Central memory CD8-positive, alpha-beta T cell (primary cell): Measurements from ENCODE around the gene CBX3.
"Not testable (repeated sequence)": the region's sequence is repeated elsewhere in the genome, so short reads cannot be mapped to it uniquely, and the experiment has no call there.

ENCODE experiments used
- ATAC-seq: fragments of 150-1000 bp; cut with Tn5 transposase; replicated peaks from 2 replicates; pipeline ENCODE4 v1.10.0; 2022; ENCODE audit warnings: mild to moderate bottlenecking, moderate FRiP score, moderate number of reproducible peaks; ENCODE audit not compliant: poor library complexity, severe bottlenecking; ENCODE audit errors: extremely low read depth
- DNase-seq, 2 donors: peaks; one replicate each; pipeline ENCODE4 v3.0.0; 2021; ENCODE audit warnings: low spot score in 2 of 2
- H3K27ac Mint-ChIP-seq: one replicate; pipeline ENCODE4 v1.8.0; 2022; ENCODE audit warnings: low read depth, mild to moderate bottlenecking, moderate library complexity, mixed read lengths
- H3K27me3 Mint-ChIP-seq: one replicate; pipeline ENCODE4 v1.8.0; 2022; ENCODE audit warnings: mixed read lengths
- H3K36me3 Mint-ChIP-seq: one replicate; pipeline ENCODE4 v1.8.0; 2022; ENCODE audit warnings: mild to moderate bottlenecking, moderate library complexity, mixed read lengths; ENCODE audit not compliant: insufficient read depth
- H3K4me1 Mint-ChIP-seq: one replicate; pipeline ENCODE4 v1.8.0; 2022; ENCODE audit warnings: mixed read lengths
- H3K4me3 Mint-ChIP-seq: one replicate; pipeline ENCODE4 v1.8.0; 2022; ENCODE audit warnings: mild to moderate bottlenecking, moderate library complexity, mixed read lengths
- H3K9me3 Mint-ChIP-seq: one replicate; pipeline ENCODE4 v1.8.0; 2022; ENCODE audit warnings: mixed read lengths

Gene CBX3

DNA sequence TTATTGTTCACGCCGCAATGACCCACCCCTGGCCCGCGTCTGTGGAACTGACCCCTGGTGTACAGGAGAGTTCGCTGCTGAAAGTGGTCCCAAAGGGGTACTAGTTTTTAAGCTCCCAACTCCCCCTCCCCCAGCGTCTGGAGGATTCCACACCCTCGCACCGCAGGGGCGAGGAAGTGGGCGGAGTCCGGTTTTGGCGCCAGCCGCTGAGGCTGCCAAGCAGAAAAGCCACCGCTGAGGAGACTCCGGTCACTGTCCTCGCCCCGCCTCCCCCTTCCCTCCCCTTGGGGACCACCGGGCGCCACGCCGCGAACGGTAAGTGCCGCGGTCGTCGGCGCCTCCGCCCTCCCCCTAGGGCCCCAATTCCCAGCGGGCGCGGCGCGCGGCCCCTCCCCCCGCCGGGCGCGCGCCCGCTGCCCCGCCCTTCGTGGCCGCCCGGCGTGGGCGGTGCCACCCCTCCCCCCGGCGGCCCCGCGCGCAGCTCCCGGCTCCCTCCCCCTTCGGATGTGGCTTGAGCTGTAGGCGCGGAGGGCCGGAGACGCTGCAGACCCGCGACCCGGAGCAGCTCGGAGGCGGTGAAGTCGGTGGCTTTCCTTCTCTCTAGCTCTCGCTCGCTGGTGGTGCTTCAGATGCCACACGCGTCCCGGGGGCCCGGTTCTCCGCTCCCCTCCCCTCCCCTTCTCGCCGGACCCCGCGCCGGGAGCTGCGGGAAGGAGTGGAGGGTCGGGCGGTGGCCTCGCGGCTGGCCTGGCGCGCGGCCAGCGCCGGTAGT, at the start of gene CBX3:
Gene CBX3 (plus strand): TSS at position 499 of the 772 bp plus-strand sequence. CDS start 1,254 bp downstream, outside the sequence.
- H3K9me3 Mint-ChIP-seq, result no peaks in the 10 kb centered on the region
- DNase-seq (peak; percentile 89 to 90), ATAC-seq (peak; percentile 55)
- H3K4me3 Mint-ChIP-seq, result peak within 1 kb of the TSS; percentile 100
- no peaks in the 10 kb centered on the region for H3K27me3 Mint-ChIP-seq
- peaks cover 74% of the 10 kb centered on the region for H3K4me1 Mint-ChIP-seq
- H3K27ac Mint-ChIP-seq, result peak within 1 kb of the TSS; percentile 100
- H3K36me3 Mint-ChIP-seq, result peaks cover 69% of the 10 kb centered on the region

DNA sequence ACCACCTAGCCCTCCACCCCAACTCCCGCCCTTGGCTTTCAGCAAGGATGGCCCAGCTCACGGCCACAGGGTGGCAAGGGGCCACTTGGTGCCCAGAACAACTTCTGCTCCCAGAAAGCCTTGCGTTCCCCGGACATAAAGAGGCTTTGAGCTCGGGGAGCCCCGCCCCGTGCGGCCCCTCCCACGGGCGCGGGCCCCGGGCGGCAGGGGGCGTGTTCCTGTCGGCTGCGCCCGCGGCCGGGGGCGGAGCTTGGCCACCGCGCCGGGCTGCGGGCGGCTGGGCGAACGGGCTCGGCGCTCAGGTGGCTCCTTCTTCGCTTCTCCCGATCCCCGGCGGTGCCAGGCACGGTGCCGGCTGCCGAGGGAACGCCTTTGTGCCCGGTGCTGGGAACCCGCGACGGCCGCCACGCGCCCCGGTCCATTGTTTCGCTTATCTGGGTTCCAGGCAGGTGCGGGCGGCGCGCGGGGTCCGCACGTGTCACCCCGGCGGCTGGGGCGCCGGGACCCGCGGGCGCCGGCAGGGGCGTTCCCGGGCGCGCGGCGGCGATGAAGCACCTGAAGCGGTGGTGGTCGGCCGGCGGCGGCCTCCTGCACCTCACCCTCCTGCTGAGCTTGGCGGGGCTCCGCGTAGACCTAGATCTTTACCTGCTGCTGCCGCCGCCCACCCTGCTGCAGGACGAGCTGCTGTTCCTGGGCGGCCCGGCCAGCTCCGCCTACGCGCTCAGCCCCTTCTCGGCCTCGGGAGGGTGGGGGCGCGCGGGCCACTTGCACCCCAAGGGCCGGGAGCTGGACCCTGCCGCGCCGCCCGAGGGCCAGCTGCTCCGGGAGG, 49.4 kb upstream of the CBX3 start, which contains the start of gene NFE2L3:
Gene NFE2L3 (plus strand): TSS at position 246 of the 829 bp plus-strand sequence. CDS start 301 bp downstream, at position 547.
- H3K4me3 Mint-ChIP-seq, result peak within 1 kb of the TSS; percentile 82
- peak within 1 kb of the TSS; percentile 86 for H3K27ac Mint-ChIP-seq
- H3K4me1 Mint-ChIP-seq, result peaks cover 54% of the 10 kb centered on the region
- H3K36me3 Mint-ChIP-seq, result peaks cover 5% of the 10 kb centered on the region
- no peaks in the 10 kb centered on the region for H3K27me3 Mint-ChIP-seq
- DNase-seq (peak; percentile 59 to 64), ATAC-seq (peak; percentile 66)
- no peaks in the 10 kb centered on the region for H3K9me3 Mint-ChIP-seq

DNA sequence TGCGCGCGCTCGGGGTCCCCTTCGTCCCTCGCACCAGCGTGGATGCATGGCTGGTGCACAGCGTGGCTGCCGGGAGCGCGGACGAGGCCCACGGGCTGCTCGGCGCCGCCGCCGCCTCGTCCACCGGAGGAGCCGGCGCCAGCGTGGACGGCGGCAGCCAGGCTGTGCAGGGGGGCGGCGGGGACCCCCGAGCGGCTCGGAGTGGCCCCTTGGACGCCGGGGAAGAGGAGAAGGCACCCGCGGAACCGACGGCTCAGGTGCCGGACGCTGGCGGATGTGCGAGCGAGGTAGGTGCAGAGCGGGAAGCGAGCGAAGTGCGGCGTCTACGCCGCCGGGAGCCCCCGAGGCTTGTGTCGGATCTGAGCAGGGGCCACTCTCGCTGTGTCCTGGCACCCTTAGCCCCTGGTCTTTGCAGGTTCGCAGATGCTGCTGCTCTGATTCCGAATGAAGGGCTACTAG, 48.7 kb upstream of the CBX3 start:
- not testable (repeated sequence) for H3K27me3 Mint-ChIP-seq, H3K36me3 Mint-ChIP-seq, DNase-seq, H3K9me3 Mint-ChIP-seq
- peak overlapping the region; percentile 86 for H3K27ac Mint-ChIP-seq
- peak overlapping the region; percentile 82 for H3K4me3 Mint-ChIP-seq
- ATAC-seq, result peak; percentile 22
- peaks cover 54% of the 10 kb centered on the region for H3K4me1 Mint-ChIP-seq

DNA sequence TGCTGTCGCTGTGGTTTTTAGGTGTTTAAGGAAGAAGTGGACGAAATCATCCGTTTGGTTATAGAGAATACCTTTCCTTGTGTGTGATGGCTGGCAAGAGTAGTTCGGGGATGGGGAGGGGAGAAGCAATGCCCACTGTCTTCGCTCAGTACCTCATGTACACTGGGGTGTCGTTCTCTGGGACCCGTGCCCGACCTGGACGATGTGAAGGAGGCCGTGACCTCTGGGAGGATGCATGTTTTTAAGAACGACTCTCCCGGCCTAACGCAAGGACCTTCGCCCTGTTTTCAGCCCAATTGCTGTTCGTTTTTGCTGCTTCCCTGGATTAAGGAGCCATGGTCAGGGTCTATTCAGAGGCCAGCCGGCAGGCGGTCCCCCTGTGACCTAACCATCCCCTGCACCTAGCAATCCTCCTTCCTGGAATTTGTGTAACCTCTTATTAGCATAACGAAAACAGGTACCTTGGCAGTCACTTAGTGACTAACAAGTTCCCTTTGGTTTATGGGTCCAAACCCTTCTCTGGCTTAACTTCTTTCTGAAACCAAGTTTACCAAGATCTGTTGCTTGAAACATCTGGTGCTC, 48.2 kb upstream of the CBX3 start:
- H3K36me3 Mint-ChIP-seq, result peaks cover 5% of the 10 kb centered on the region
- H3K27ac Mint-ChIP-seq, result peak overlapping the region; percentile 86
- H3K27me3 Mint-ChIP-seq, result no peaks in the 10 kb centered on the region
- DNase-seq (no peak), ATAC-seq (no peak)
- H3K9me3 Mint-ChIP-seq, result no peaks in the 10 kb centered on the region
- peaks cover 57% of the 10 kb centered on the region for H3K4me1 Mint-ChIP-seq
- peak overlapping the region; percentile 82 for H3K4me3 Mint-ChIP-seq

DNA sequence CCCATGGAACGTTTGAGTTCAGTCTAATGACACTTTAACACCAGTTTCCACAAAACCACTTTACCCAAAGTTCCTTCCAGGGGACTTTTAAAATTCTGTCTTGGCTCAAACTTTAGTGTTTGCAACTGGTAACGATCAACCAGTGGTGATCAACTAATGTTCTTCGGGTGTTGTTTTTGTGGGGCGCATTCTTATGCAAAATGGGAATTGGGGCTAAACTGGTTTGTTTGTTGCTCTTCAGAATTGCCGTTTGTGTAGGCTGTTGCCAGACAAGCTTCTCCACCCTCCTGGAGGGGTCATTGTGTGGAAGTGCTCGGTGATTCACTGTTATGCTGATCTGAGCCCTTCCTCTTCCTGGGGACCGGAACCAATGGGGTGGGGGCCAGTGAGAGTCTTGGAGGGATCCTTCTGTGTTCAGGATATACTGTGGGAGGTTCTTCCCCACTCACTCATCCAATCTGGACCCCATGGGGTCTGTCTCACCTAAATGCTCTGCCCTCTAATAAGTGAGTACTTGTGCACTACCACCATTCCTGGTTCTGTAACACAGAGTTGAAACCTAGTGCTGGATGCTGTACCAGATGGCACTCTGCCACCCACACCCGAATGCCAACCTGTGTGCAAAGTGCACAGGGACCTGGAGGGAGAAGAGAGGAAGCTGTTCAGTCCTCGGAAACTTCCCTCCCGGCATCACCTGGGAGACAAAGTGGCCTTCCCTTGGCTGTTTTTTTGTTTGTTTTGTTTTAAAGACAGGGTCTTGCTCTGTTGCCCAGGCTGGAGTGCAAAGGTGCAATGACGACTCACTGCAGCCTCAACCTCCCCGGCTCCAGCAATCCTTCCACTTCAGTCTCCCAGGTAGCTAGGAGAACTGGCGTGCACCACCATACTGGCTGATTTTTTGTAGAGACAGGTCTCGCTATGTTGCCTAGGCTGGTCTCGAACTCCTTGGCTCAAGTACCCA, 47.4 kb upstream of the CBX3 start:
- peak overlapping the region; percentile 82 for H3K4me3 Mint-ChIP-seq
- no peaks in the 10 kb centered on the region for H3K9me3 Mint-ChIP-seq
- H3K27ac Mint-ChIP-seq, result peak overlapping the region; percentile 86
- ATAC-seq (no peak), DNase-seq (no peak)
- H3K27me3 Mint-ChIP-seq, result no peaks in the 10 kb centered on the region
- peaks cover 5% of the 10 kb centered on the region for H3K36me3 Mint-ChIP-seq
- H3K4me1 Mint-ChIP-seq, result peaks cover 63% of the 10 kb centered on the region

DNA sequence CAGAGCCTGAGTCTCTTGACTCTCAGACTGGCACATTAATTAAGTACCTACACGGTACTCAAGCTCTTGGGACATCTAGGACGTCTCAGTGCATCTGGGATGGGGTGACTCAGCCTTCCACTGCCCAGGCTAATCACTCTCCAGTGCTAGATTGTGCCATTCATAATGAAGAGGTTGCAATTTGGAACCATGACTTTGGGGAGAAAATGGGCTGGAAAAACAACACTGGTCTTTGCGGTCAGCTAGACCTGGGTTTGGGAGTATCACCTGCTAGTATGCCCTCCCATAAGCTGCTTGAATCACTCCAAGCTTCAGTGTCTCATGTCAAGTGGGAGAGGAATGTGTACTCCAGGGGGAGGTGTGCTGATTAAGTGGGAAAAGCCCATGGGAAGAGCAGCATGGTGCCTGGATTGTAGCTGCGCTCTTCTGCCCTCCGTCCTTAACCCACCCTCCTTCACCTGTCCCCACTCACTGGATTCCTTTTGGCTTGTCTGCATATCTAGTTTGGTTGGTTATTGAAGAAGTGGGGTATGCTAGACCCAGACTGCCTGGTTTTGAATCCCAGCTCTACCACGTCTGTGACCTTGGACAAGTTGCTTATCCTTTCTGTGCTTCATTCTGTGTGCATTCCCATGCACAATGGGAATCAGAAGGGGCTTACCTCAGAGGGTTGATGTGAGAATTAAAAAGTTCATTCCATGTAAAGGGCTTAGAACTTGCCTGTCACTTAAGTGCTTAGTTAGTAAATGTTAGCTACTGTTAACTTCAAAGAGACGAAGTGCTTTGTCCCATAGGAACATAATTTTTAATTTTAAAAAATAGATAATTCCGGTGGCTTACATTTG, 45.8 kb upstream of the CBX3 start:
- H3K4me1 Mint-ChIP-seq, result peaks cover 62% of the 10 kb centered on the region
- ATAC-seq, result no peak
- H3K27me3 Mint-ChIP-seq, result no peaks in the 10 kb centered on the region
- H3K9me3 Mint-ChIP-seq, result no peaks in the 10 kb centered on the region
- peak overlapping the region; percentile 86 for H3K27ac Mint-ChIP-seq
- H3K36me3 Mint-ChIP-seq, result peaks cover 9% of the 10 kb centered on the region
- peak overlapping the region; percentile 54 for H3K4me3 Mint-ChIP-seq
- no peak for DNase-seq

DNA sequence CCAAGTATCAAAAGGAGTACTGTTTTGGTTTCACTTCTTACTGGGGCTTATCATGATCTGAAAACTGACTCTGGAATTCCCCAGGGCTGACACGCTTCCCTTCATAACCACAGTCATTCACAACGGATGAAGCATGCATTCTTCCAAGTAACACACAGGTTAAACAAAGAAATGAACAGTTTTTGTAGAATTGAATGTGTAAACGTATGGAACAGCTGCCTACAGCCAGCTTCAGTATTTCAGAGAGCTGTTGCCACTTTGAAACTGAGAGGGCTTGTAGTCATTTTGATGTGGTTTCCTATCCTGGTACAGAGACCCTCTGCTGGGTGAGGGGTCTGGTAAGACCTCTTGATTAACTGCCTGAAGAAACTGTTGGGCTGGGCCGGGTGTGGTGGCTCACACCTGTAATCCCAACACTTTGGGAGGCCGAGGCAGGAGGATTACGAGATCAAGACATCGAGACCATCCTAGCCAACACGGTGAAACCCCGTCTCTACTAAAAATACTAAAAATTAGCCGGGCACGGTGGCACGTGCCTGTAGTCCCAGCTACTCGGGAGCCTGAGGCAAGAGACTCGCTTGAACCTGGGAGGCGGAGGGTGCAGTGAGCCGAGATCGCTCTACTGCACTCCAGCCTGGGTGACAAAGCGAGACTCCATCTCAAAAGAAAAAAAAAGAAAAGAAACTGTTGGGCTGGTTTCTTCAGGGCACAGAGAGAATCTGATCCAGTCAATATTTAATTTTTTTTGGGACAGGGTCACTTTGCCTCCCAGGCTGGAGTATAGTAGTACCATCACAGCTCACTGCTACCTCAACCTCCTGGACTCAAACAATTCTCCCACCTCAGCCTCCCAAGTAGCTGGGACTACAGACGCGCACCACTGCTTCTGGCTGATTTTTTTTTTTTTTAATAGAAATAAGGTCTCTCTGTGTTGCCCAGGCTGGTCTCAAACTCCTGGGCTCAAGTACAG, 44.8 kb upstream of the CBX3 start:
- ATAC-seq, result peak; percentile 70
- Mint-ChIP-seq H3K27ac (peak overlapping the region; percentile 86), H3K4me1 (peaks cover 53% of the 10 kb centered on the region), H3K36me3 (peaks cover 9% of the 10 kb centered on the region), H3K9me3 (no peaks in the 10 kb centered on the region), H3K27me3 (no peaks in the 10 kb centered on the region), H3K4me3 (peak overlapping the region; percentile 54)
- peak in 1 of 2 donors; percentile 23 for DNase-seq

DNA sequence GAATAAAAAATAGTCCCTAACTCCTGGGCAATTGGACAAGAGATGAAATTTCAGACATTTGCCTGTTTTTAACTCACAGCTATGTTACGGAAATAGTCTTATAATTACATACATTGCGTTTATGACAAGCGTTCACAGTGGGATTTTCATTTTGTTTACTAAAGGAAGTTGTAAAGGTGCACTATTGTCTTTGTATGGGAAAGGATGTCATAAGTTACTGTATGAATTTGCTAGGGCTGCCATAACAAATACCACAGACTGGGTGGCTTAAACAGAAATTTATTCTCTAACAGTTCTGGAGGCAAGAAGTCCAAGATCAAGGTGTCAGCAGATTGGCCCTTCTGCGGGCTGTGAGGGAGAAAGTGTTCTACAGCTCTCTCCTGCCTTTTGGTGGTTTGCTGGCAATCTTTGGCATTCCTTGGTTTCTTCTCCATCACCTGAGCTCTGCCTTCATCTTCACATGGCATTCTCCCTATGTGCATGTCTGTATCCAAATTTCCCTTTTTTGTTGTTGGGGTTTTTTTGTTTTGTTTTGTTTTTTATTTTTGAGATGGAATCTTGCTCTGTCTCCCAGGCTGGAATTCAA, 43.9 kb upstream of the CBX3 start:
- Mint-ChIP-seq H3K27ac (peak overlapping the region; percentile 86), H3K27me3 (no peaks in the 10 kb centered on the region), H3K9me3 (no peaks in the 10 kb centered on the region), H3K4me3 (no peak overlapping the region), H3K36me3 (peaks cover 9% of the 10 kb centered on the region), H3K4me1 (peaks cover 50% of the 10 kb centered on the region)
- no peak for DNase-seq
- ATAC-seq, result no peak

DNA sequence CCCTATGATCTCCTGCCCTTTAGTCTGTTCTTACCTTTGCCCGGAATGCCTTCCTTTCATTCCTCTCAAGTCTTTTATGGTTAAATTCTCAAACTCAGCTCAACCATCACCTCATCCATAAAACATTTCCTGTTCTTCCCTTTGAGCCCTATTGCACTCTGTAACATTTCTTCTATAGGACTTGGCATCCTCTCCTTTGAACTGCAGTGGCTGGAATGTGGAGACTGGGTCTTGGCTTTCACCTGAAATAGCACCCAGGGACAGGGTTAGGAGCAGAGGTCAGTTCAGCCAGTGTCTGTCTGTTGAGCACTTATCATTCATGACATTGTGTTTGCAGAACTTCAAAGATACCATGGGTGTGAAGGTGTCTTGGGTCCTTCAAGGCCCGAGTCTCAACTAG, 42.3 kb upstream of the CBX3 start:
- peak overlapping the region; percentile 16 for H3K27ac Mint-ChIP-seq
- H3K9me3 Mint-ChIP-seq, result no peaks in the 10 kb centered on the region
- H3K4me3 Mint-ChIP-seq, result no peak overlapping the region
- H3K36me3 Mint-ChIP-seq, result peaks cover 5% of the 10 kb centered on the region
- no peaks in the 10 kb centered on the region for H3K27me3 Mint-ChIP-seq
- ATAC-seq (no peak), DNase-seq (no peak)
- peaks cover 36% of the 10 kb centered on the region for H3K4me1 Mint-ChIP-seq

DNA sequence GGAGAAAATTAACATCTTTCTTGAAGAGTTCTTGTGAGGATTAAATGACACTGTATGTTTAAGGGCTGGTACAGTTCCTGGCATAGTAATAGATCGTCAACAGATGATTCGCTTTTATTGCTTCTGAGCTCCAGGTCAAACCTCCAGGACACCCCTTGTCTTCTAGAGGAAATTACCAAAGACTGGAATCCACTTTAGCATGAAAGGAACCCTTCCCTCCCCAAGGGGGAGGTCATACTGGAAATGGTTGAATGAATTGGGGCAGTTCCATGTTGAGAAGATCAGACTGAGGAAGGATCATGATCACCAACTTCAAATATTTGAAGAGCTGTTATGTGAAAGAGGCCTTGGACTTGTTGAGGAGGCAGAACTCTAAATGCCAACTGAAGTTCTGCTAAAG, 40.6 kb upstream of the CBX3 start:
- Mint-ChIP-seq H3K36me3 (peaks cover 5% of the 10 kb centered on the region), H3K27ac (no peak overlapping the region), H3K4me3 (no peak overlapping the region), H3K4me1 (peaks cover 22% of the 10 kb centered on the region), H3K9me3 (no peaks in the 10 kb centered on the region), H3K27me3 (no peaks in the 10 kb centered on the region)
- DNase-seq, result no peak
- no peak for ATAC-seq
